Frontal cortex (tissue), 4 donors: Measurements from ENCODE around the gene HOXA13. TPM values are rescaled to one million over a fixed set of nuclear protein-coding genes. Genes with fewer than 3 reads are reported as not detected.
A peak's percentile ranks its signal among the peaks of the same experiment; 100 is the strongest.

Experiments used
- DNase-seq, 2 donors: peaks; one replicate each; pipeline ENCODE4 v3.0.0; 2012; ENCODE audit warnings: low spot score in 2 of 2
- FAIRE-seq: peaks from 2 replicates; lab custom pipeline; 2012; peaks lifted over from hg19 to GRCh38; lab: Jason Lieb, UNC
- total RNA-seq: library from RNA; depleted of rRNA; stranded (reverse); fragments of >200 nt; gene quantifications from one replicate; pipeline ENCODE4 v1.2.3, GENCODE V29; 2014
- donor health status: control.
- donor health status: control.
- donor health status: control.

Gene HOXA13
- total RNA-seq, 1 donor from 2014 or later: not detected

GRCh38 chr7:27152816-27153442, 47.0 kb downstream of the HOXA13 start:
- no peak for FAIRE-seq
- no peak for DNase-seq

GRCh38 chr7:27151931-27152815, 47.7 kb downstream of the HOXA13 start, which contains the start of gene HOXA3:
Gene HOXA3 (minus strand): TSS chr7:27152583. CDS start chr7:27110640, 41,943 bp downstream.
- no peak for FAIRE-seq
- no peak for DNase-seq

- FAIRE-seq: no peak
- no peak for DNase-seq
Observed at GRCh38 chr7:27151341-27151930, 48.5 kb downstream of the HOXA13 start.

- FAIRE-seq (no peak), DNase-seq (peak; percentile 84)
Observed at GRCh38 chr7:27150568-27151340, 49.1 kb downstream of the HOXA13 start.

- DNase-seq (no peak), FAIRE-seq (no peak)
Observed at GRCh38 chr7:27149842-27150567, 49.9 kb downstream of the HOXA13 start.

- DNase-seq (no peak), FAIRE-seq (no peak)
Observed at GRCh38 chr7:27148756-27149641, 50.9 kb downstream of the HOXA13 start.

GRCh38 chr7:27148031-27148755, 51.7 kb downstream of the HOXA13 start:
- no peak for DNase-seq
- no peak for FAIRE-seq

GRCh38 chr7:27147199-27148030, 52.5 kb downstream of the HOXA13 start, which contains the start of gene HOXA6:
Gene HOXA6 (minus strand): TSS chr7:27147774. CDS start chr7:27147749, 25 bp downstream.
- FAIRE-seq: no peak
- no peak for DNase-seq

GRCh38 chr7:27146491-27147198, 53.2 kb downstream of the HOXA13 start:
- FAIRE-seq: no peak

GRCh38 chr7:27145914-27146412, 53.9 kb downstream of the HOXA13 start:
- no peak for FAIRE-seq
- peak in 1 of 2 donors; percentile 15 for DNase-seq

More at GRCh38 chr7:27146491-27147198, 53.2 kb downstream of the HOXA13 start:
- DNase-seq: peak in 1 of 2 donors; percentile 31

- DNase-seq (peak in 1 of 2 donors; percentile 33), FAIRE-seq (no peak)
Observed at GRCh38 chr7:27145165-27145913, 54.6 kb downstream of the HOXA13 start.

- DNase-seq (no peak), FAIRE-seq (no peak)
Observed at GRCh38 chr7:27144781-27145164, 55.1 kb downstream of the HOXA13 start.
